ENCODE data around the gene SEC24C.

- no peak for TF ChIP-seq CTCF (IDR thresholded peaks at IDR 0.05; ENCODE audit: low read depth, low read length, poor library complexity, severe bottlenecking)
- TF ChIP-seq EZH2phosphoT487 (IDR thresholded peaks at IDR 0.05; ENCODE audit: borderline replicate concordance, low read length), result no peak
Observed at GRCh38 chr10:73788864-73789658, 44.9 kb downstream of the SEC24C start.

All from DOHH2 (cell line).